OCI-LY1 (cell line): ENCODE measurements around the gene DMRTC2.

ENCODE experiments used
- H2AFZ ChIP-seq: fragments of 200-600 bp; sonication (generic), shearing (Covaris generic); 2 replicates; pipeline ENCODE4 v1.6.0; 2014; ENCODE audit warnings: antibody characterized with exemption, mild to moderate bottlenecking, low read length
- H3F3A ChIP-seq: fragments of 200-600 bp; sonication (generic), shearing (Covaris generic); 2 replicates; pipeline ENCODE4 v1.6.0; 2014; ENCODE audit warnings: mild to moderate bottlenecking, antibody characterized with exemption, low read length, moderate library complexity; ENCODE audit not compliant: insufficient read depth
- H3K27ac ChIP-seq: fragments of 200-600 bp; sonication (generic); 2 replicates; pipeline ENCODE4 v1.5.1; 2014; ENCODE audit warnings: low read length, mixed run types, mild to moderate bottlenecking, low read depth; ENCODE audit not compliant: poor library complexity, severe bottlenecking
- H3K27me3 ChIP-seq: fragments of 200-600 bp; sonication (generic); 2 replicates; pipeline ENCODE4 v1.6.0; 2014; ENCODE audit warnings: antibody characterized with exemption, mild to moderate bottlenecking, low read length, moderate library complexity; ENCODE audit not compliant: insufficient read depth
- H3K36me3 ChIP-seq: fragments of 200-600 bp; sonication (generic); 2 replicates; pipeline ENCODE4 v1.6.1; 2014; ENCODE audit warnings: mild to moderate bottlenecking, antibody characterized with exemption, low read length, moderate library complexity, mixed read lengths; ENCODE audit not compliant: insufficient read depth
- H3K4me1 ChIP-seq: fragments of 200-600 bp; sonication (generic); 2 replicates; pipeline ENCODE4 v1.5.1; 2014; ENCODE audit warnings: mild to moderate bottlenecking, low read length, moderate library complexity; ENCODE audit not compliant: insufficient read depth, severe bottlenecking
- H3K4me2 ChIP-seq: fragments of 200-600 bp; sonication (generic), shearing (Covaris generic); 2 replicates; pipeline ENCODE4 v1.6.1; 2014; ENCODE audit warnings: low read length
- H3K4me3 ChIP-seq: fragments of 200-600 bp; sonication (generic); 2 replicates; pipeline ENCODE4 v1.5.1; 2014; ENCODE audit warnings: low read length, low read depth, mild to moderate bottlenecking, mixed read lengths; ENCODE audit not compliant: poor library complexity, severe bottlenecking
- H3K79me2 ChIP-seq: fragments of 200-600 bp; shearing (Covaris generic); 2 replicates; pipeline ENCODE4 v1.6.1; 2016; ENCODE audit warnings: mixed run types, low read length, mixed read lengths; ENCODE audit not compliant: insufficient read depth
- H3K9ac ChIP-seq: fragments of 200-600 bp; sonication (generic), shearing (Covaris generic); 2 replicates; pipeline ENCODE4 v1.6.1; 2014; ENCODE audit warnings: mild to moderate bottlenecking, low read length, mixed read lengths
- H3K9me2 ChIP-seq: fragments of 200-600 bp; sonication (generic), shearing (Covaris generic); 2 replicates; pipeline ENCODE4 v1.6.1; 2014; ENCODE audit warnings: low read depth, mild to moderate bottlenecking, low read length, mixed read lengths
- H3K9me3 ChIP-seq: fragments of 200-600 bp; shearing (Covaris generic); 2 replicates; pipeline ENCODE4 v1.6.1; 2014; ENCODE audit warnings: low read length, mixed read lengths
- H4K20me1 ChIP-seq: fragments of 200-600 bp; sonication (generic), shearing (Covaris generic); 2 replicates; pipeline ENCODE4 v1.6.0; 2016; ENCODE audit warnings: mild to moderate bottlenecking, low read length; ENCODE audit not compliant: insufficient read depth
- CTCF ChIP-seq: fragments of 200-600 bp; sonication (generic), shearing (Covaris generic); IDR thresholded peaks from 2 replicates; pipeline ENCODE4 v1.5.1; 2017; ENCODE audit warnings: mild to moderate bottlenecking, antibody characterized with exemption, low read length, moderate library complexity, mixed read lengths
- EZH2 ChIP-seq: fragments of 200-600 bp; sonication (generic), shearing (Covaris generic); IDR thresholded peaks from 2 replicates; pipeline ENCODE4 v1.8.0; 2017; ENCODE audit warnings: borderline replicate concordance, mixed run types, mild to moderate bottlenecking, antibody characterized with exemption, low read length, moderate library complexity, mixed read lengths

Gene DMRTC2

DNA sequence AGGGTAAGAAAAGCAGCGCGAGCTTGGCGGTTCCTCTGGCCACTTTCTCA is at the start of gene DMRTC2:
Gene DMRTC2, plus strand, starts transcription at position 42 of the 50 bp plus-strand sequence. CDS start 2,387 bp downstream, outside the sequence.
- H3K27ac ChIP-seq: no peak within 1 kb of the TSS
- no peaks in the 10 kb centered on the region for H3K9me3 ChIP-seq
- H3K36me3 ChIP-seq: no peaks in the 10 kb centered on the region
- no peaks in the 10 kb centered on the region; the same call in none of the 2 replicates for H3K27me3 ChIP-seq
- H3K79me2 ChIP-seq: no peaks in the 10 kb centered on the region
- no peak for TF ChIP-seq EZH2
- no peak for TF ChIP-seq CTCF
- no peak within 1 kb of the TSS for H3K4me3 ChIP-seq
- H3F3A ChIP-seq: no peaks in the 10 kb centered on the region
- H3K9ac ChIP-seq: no peak within 1 kb of the TSS
- no peak within 1 kb of the TSS for H2AFZ ChIP-seq
- H3K9me2 ChIP-seq: no peaks in the 10 kb centered on the region
- H4K20me1 ChIP-seq: no peaks in the 10 kb centered on the region
- H3K4me1 ChIP-seq: no peaks in the 10 kb centered on the region
- H3K4me2 ChIP-seq: no peak within 1 kb of the TSS

DNA sequence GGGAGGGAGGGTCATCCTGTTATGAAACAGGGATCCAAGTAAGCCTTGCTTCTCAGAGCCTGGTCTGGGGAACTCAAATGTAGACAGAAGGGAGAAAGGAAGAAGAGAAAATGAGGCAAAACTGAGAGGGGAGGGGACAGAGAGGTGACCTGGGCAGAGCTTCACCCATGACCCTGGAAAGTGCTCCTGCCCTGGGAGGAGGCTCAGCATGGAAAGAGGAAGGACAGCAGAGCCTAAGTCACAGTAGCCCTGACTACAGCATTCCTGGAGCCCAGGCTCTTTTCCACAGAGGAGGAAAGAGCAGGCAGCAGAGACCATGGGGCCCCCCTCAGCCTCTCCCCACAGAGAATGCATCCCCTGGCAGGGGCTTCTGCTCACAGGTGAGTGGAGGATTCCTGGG is 48.5 kb upstream of the DMRTC2 start, which contains the start of gene CEACAM3:
Gene CEACAM3, plus strand, starts transcription at position 226 of the 400 bp plus-strand sequence. Its CDS starts 91 bp downstream, at position 317.
- H3F3A ChIP-seq: no peaks in the 10 kb centered on the region
- H3K9me2 ChIP-seq: no peaks in the 10 kb centered on the region
- no peaks in the 10 kb centered on the region for H3K79me2 ChIP-seq
- H3K27ac ChIP-seq: no peak within 1 kb of the TSS
- no peaks in the 10 kb centered on the region for H3K36me3 ChIP-seq
- TF ChIP-seq EZH2: no peak
- no peaks in the 10 kb centered on the region for H3K4me1 ChIP-seq
- H3K4me2 ChIP-seq: no peak within 1 kb of the TSS
- H4K20me1 ChIP-seq: no peaks in the 10 kb centered on the region
- H3K4me3 ChIP-seq: no peak within 1 kb of the TSS
- no peak within 1 kb of the TSS for H2AFZ ChIP-seq
- H3K9me3 ChIP-seq: no peaks in the 10 kb centered on the region
- no peak within 1 kb of the TSS for H3K9ac ChIP-seq
- 0 out of 2 replicates have a peak, but pooled peaks cover 2% of the 10 kb centered on the region for H3K27me3 ChIP-seq

DNA sequence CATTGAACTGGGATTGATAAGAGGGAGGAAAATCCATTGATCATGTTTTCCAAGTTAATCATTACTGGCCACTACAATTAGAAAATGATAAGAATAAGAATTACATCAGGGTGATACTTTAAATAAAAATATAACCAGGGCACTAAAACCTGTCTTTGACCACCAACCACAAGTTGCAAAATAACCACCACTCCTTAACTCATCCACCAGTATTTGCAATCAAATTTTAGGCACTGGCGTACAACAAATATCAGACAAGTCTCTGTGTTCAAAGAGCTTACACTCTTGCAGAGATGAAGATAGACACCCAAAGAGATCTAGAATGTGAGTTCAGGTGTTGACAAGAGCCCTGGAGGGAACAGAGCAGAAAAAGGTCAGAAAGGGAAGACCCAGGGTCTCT is 47.9 kb upstream of the DMRTC2 start:
- no peaks in the 10 kb centered on the region for H3K9me3 ChIP-seq
- no peaks in the 10 kb centered on the region for H4K20me1 ChIP-seq
- H3K4me2 ChIP-seq: no peak overlapping the region
- no peaks in the 10 kb centered on the region for H3K4me1 ChIP-seq
- H3K9ac ChIP-seq: no peak overlapping the region
- H3K27ac ChIP-seq: no peak overlapping the region
- no peak overlapping the region for H3K4me3 ChIP-seq
- H3K27me3 ChIP-seq: 0 out of 2 replicates have a peak, but pooled peaks cover 2% of the 10 kb centered on the region
- H3K36me3 ChIP-seq: no peaks in the 10 kb centered on the region
- no peak overlapping the region for H2AFZ ChIP-seq
- no peaks in the 10 kb centered on the region for H3F3A ChIP-seq
- TF ChIP-seq CTCF (no peak), EZH2 (no peak)
- H3K9me2 ChIP-seq: no peaks in the 10 kb centered on the region
- no peaks in the 10 kb centered on the region for H3K79me2 ChIP-seq

GRCh38 chr19:41799444-41800000 is 45.3 kb upstream of the DMRTC2 start:
- Histone ChIP-seq H3K79me2 (no peaks in the 10 kb centered on the region), H2AFZ (no peak overlapping the region), H3K27ac (no peak overlapping the region), H3K4me3 (no peak overlapping the region), H3K9me2 (no peaks in the 10 kb centered on the region), H3F3A (no peaks in the 10 kb centered on the region), H3K9me3 (no peaks in the 10 kb centered on the region), H3K27me3 (no peaks in the 10 kb centered on the region; the same call in 1 of the 2 replicates), H4K20me1 (no peaks in the 10 kb centered on the region), H3K4me1 (peaks cover 9% of the 10 kb centered on the region), H3K9ac (no peak overlapping the region), H3K36me3 (no peaks in the 10 kb centered on the region), H3K4me2 (no peak overlapping the region)
- TF ChIP-seq EZH2 (no peak), CTCF (no peak)
